HepG2 (cell line): ENCODE measurements around the gene DNAJB11. TPM values are rescaled to one million over a fixed set of nuclear protein-coding genes. Genes with fewer than 3 reads are reported as not detected.

ENCODE experiments used
- FOXA3 ChIP-seq: IDR thresholded peaks from 2 replicates; pipeline ENCODE4 v1.6.1; 2016; ENCODE audit warnings: missing genetic modification reagents, missing compliant biosample characterization
- FOXJ3 ChIP-seq: sonication (generic); formaldehyde crosslinking; IDR thresholded peaks from 2 replicates; pipeline ENCODE4 v1.4.0; 2020; ENCODE audit warnings: missing genetic modification reagents, mild to moderate bottlenecking, borderline replicate concordance
- IRF9 ChIP-seq: sonication (generic); formaldehyde crosslinking; IDR thresholded peaks from 2 replicates; pipeline ENCODE4 v1.8.0; 2022; ENCODE audit warnings: missing genetic modification reagents, mild to moderate bottlenecking, borderline replicate concordance
- MAZ ChIP-seq, 2 experiments: sonication (generic) in 1 of 2; formaldehyde crosslinking in 1 of 2; IDR thresholded peaks; 2 replicates each; pipeline versions ENCODE4 v1.5.0 to v1.6.1; 2012 to 2020; ENCODE audit warnings: low read depth in 2 of 2, mild to moderate bottlenecking in 2 of 2, borderline replicate concordance in 1 of 2, improper control_type of control experiment in 1 of 2, low read length in 1 of 2, missing genetic modification reagents in 1 of 2, moderate library complexity in 1 of 2
- MLXIP ChIP-seq: sonication (generic); formaldehyde crosslinking; IDR thresholded peaks from 2 replicates; pipeline ENCODE4 v1.9.0; 2021; ENCODE audit warnings: missing genetic modification reagents, borderline replicate concordance
- MYC ChIP-seq: sonication (generic); formaldehyde crosslinking; IDR thresholded peaks from 2 replicates; pipeline ENCODE4 v1.9.0; 2021; ENCODE audit warnings: missing genetic modification reagents, borderline replicate concordance
- NFE2L1 ChIP-seq: sonication (generic); formaldehyde crosslinking; IDR thresholded peaks from 2 replicates; pipeline ENCODE4 v1.4.0; 2020; ENCODE audit warnings: missing genetic modification reagents, mild to moderate bottlenecking, borderline replicate concordance
- SUZ12 ChIP-seq: fragments of 150-350 bp; IDR thresholded peaks from 2 replicates; pipeline ENCODE4 v1.6.1; 2014; ENCODE audit warnings: low read depth, low read length
- TARDBP ChIP-seq: sonication (generic); formaldehyde crosslinking; IDR thresholded peaks from 2 replicates; pipeline ENCODE4 v1.8.0; 2022; ENCODE audit warnings: mild to moderate bottlenecking, missing genetic modification reagents
- TFDP2 ChIP-seq: sonication (generic); formaldehyde crosslinking; IDR thresholded peaks from 2 replicates; pipeline ENCODE4 v1.4.0; 2020; ENCODE audit warnings: missing genetic modification reagents
- ZNF160 ChIP-seq: sonication (generic); formaldehyde crosslinking; IDR thresholded peaks from 2 replicates; pipeline ENCODE4 v1.8.0; 2022; ENCODE audit warnings: mild to moderate bottlenecking, inconsistent platforms, missing genetic modification reagents
- ZNF30 ChIP-seq: sonication (generic); formaldehyde crosslinking; IDR thresholded peaks from 2 replicates; pipeline ENCODE4 v1.5.0; 2020; ENCODE audit warnings: mild to moderate bottlenecking, missing genetic modification reagents
- ZNF335 ChIP-seq: sonication (generic); formaldehyde crosslinking; IDR thresholded peaks from 2 replicates; pipeline ENCODE4 v1.4.0; 2020; ENCODE audit warnings: missing genetic modification reagents
- ZNF549 ChIP-seq: sonication (generic); formaldehyde crosslinking; IDR thresholded peaks from 2 replicates; pipeline ENCODE4 v1.5.0; 2020; ENCODE audit warnings: missing genetic modification reagents
- ZNF75D ChIP-seq: sonication (generic); formaldehyde crosslinking; IDR thresholded peaks from 2 replicates; pipeline ENCODE4 v1.8.1; 2023; ENCODE audit warnings: missing genetic modification reagents, mild to moderate bottlenecking, borderline replicate concordance
- ZSCAN22 ChIP-seq: sonication (generic); formaldehyde crosslinking; IDR thresholded peaks from 2 replicates; pipeline ENCODE4 v1.4.0; 2020; ENCODE audit warnings: mild to moderate bottlenecking, missing genetic modification reagents
- polyA plus RNA-seq, 8 experiments: library from polyadenylated mRNA; depleted of rRNA in 3 of 8; stranded (reverse) in 7 of 8; unstranded in 1 of 8; fragments of >200 nt; fragmentation: Illumina TruSeq in 4 of 8; extraction: Trizol in 4 of 8; gene quantifications; 2 replicates each; pipeline versions ENCODE4 v1.2.1 to v1.2.3, GENCODE V29; 2011 to 2016; ENCODE audit warnings: low read depth in 4 of 8, missing spikeins in 1 of 8, mixed read lengths in 1 of 8; ENCODE audit not compliant: insufficient read depth in 1 of 8
- total RNA-seq, 5 experiments: library from RNA; depleted of rRNA; stranded (reverse); fragments of >200 nt; fragmentation: Illumina TruSeq; extraction: Trizol; gene quantifications; 2 replicates each; pipeline ENCODE4 v1.2.3, GENCODE V29; 2016; ENCODE audit warnings: low read depth in 1 of 5
- TF ChIP-seq, protein P1 (sequence below): sonication (generic); formaldehyde crosslinking; IDR thresholded peaks from 2 replicates; pipeline ENCODE4 v1.4.0; 2020; ENCODE audit warnings: missing genetic modification reagents
- TF ChIP-seq, protein P2 (sequence below): sonication (generic); formaldehyde crosslinking; IDR thresholded peaks from 2 replicates; pipeline ENCODE4 v1.4.0; 2020; ENCODE audit warnings: missing genetic modification reagents

Gene DNAJB11
- total and polyA plus RNA-seq, 2 of the 13 experiments (the other 11 are each of a cell fraction or from before 2014, with no cell fraction given) = 41.0 to 132 TPM

DNA sequence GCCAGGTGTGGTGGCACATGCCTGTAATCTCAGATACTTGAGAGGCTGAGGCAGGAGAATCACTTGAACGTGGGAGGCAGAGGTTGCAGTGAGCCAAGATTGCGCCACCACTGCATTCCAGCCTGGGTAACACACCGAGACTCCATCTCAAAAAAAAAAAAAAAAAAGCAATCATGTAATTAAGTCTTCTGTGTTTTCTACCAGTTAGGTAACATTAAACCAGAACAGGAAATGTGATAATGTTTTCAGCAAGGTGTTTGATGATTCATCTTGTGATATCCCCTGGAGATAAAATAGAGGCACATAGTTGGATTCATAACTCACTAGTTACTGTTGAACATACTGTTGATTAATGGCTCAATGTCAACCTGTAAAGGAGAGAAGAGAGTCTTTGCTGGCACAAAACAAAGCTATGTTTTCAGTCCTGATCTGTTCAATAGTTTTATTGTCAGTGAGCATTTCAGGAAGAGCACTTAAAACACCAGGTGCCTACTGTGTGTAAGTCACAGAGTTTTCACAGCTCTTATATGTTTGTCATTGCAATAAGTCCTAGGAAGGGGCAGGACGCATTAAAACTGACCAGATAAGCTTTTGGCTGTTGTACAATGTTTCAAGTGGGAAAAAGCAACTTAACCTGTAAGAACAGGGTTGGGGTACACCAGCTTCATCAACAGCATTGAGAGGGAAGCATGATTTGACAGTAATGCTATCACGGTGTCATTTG, 19.5 kb downstream of the DNAJB11 start (continued):
- TF ChIP-seq ZNF160 (CRISPR knock-in tag) (no peak), MAZ (IDR thresholded peaks at IDR 0.05; ENCODE audit: borderline replicate concordance, low read depth, low read length) (no peak), MAZ (CRISPR knock-in tag; IDR thresholded peaks at IDR 0.05; ENCODE audit: low read depth) (no peak), TFDP2 (CRISPR knock-in tag) (no peak), FOXJ3 (peak; percentile 31; the same call in 1 of the 2 replicates), FOXA3 (no peak), ZSCAN22 (CRISPR knock-in tag) (no peak), MLXIP (CRISPR knock-in tag) (no peak), ZNF30 (CRISPR knock-in tag) (no peak), IRF9 (CRISPR knock-in tag) (no peak), SUZ12 (no peak), NFE2L1 (CRISPR knock-in tag) (no peak), ZNF335 (no peak), ZNF75D (CRISPR knock-in tag) (no peak), ZNF549 (CRISPR knock-in tag) (no peak), TARDBP (CRISPR knock-in tag) (no peak; the same call in 1 of the 2 replicates), MYC (CRISPR knock-in tag) (no peak)
- TF ChIP-seq, protein P1, sequence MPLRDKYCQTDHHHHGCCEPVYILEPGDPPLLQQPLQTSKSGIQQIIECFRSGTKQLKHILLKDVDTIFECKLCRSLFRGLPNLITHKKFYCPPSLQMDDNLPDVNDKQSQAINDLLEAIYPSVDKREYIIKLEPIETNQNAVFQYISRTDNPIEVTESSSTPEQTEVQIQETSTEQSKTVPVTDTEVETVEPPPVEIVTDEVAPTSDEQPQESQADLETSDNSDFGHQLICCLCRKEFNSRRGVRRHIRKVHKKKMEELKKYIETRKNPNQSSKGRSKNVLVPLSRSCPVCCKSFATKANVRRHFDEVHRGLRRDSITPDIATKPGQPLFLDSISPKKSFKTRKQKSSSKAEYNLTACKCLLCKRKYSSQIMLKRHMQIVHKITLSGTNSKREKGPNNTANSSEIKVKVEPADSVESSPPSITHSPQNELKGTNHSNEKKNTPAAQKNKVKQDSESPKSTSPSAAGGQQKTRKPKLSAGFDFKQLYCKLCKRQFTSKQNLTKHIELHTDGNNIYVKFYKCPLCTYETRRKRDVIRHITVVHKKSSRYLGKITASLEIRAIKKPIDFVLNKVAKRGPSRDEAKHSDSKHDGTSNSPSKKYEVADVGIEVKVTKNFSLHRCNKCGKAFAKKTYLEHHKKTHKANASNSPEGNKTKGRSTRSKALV (CRISPR knock-in tag) = no peak
- TF ChIP-seq, protein P2, sequence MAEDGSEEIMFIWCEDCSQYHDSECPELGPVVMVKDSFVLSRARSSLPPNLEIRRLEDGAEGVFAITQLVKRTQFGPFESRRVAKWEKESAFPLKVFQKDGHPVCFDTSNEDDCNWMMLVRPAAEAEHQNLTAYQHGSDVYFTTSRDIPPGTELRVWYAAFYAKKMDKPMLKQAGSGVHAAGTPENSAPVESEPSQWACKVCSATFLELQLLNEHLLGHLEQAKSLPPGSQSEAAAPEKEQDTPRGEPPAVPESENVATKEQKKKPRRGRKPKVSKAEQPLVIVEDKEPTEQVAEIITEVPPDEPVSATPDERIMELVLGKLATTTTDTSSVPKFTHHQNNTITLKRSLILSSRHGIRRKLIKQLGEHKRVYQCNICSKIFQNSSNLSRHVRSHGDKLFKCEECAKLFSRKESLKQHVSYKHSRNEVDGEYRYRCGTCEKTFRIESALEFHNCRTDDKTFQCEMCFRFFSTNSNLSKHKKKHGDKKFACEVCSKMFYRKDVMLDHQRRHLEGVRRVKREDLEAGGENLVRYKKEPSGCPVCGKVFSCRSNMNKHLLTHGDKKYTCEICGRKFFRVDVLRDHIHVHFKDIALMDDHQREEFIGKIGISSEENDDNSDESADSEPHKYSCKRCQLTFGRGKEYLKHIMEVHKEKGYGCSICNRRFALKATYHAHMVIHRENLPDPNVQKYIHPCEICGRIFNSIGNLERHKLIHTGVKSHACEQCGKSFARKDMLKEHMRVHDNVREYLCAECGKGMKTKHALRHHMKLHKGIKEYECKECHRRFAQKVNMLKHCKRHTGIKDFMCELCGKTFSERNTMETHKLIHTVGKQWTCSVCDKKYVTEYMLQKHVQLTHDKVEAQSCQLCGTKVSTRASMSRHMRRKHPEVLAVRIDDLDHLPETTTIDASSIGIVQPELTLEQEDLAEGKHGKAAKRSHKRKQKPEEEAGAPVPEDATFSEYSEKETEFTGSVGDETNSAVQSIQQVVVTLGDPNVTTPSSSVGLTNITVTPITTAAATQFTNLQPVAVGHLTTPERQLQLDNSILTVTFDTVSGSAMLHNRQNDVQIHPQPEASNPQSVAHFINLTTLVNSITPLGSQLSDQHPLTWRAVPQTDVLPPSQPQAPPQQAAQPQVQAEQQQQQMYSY = no peak
